ENCODE results near the gene ALDH1B1. TPM values are rescaled to one million over a fixed set of nuclear protein-coding genes. Genes with fewer than 3 reads are reported as not detected.

The ALDH1B1 gene
- total and polyA plus RNA-seq, 2 of the 13 experiments (the other 11 are each of a cell fraction or from before 2014, with no cell fraction given) = 45.1 to 125 TPM

GRCh38 chr9:38359297-38359653 lies 33.2 kb upstream of the ALDH1B1 start (continued):
- TF ChIP-seq UBTF (CRISPR knock-in tag; IDR thresholded peaks at IDR 0.05) = 0 out of 2 replicates have a peak, but pooled peaks have one; percentile 22
- peak; percentile 52; the same call in 1 of the 2 replicates for TF ChIP-seq SALL1 (CRISPR knock-in tag; IDR thresholded peaks at IDR 0.05)
- TF ChIP-seq SOX6 (IDR thresholded peaks at IDR 0.05) = no peak
- peak; percentile 25; the same call in 1 of the 2 replicates for TF ChIP-seq SOX6 (CRISPR knock-in tag; IDR thresholded peaks at IDR 0.05)
- TF ChIP-seq ZNF616 (CRISPR knock-in tag; IDR thresholded peaks at IDR 0.05; ENCODE audit: low read depth) = no peak
- no peak for TF ChIP-seq ETV6 (CRISPR knock-in tag; conservative IDR thresholded peaks at IDR 0.05)

- Histone ChIP-seq H4K20me1 (ENCODE audit: insufficient read depth, low read length) (no peaks in the 10 kb centered on the region), H3K4me2 (ENCODE audit: low read depth, low read length) (peak overlapping the region; percentile 62), H3K36me3 (replicated peaks in 1 of 2; ENCODE audit: control insufficient read depth in 1 of 2, insufficient read depth in 2 of 2, low read length in 2 of 2) (no peaks in the 10 kb centered on the region), H3K9me3 (ENCODE audit: low read length) (no peaks in the 10 kb centered on the region), H3K4me3 (replicated peaks in 1 of 3; ENCODE audit: insufficient read depth in 1 of 3, low read depth in 2 of 3, low read length in 3 of 3) (no peak overlapping the region; a peak in 1 of 6 replicates), H3K27me3 (ENCODE audit: control insufficient read depth in 1 of 2, insufficient read depth in 2 of 2, low read length in 2 of 2) (no peaks in the 10 kb centered on the region), H3K4me1 (ENCODE audit: insufficient read depth, low read length) (peaks cover 60% of the 10 kb centered on the region), H3K9ac (ENCODE audit: insufficient read depth, low read depth, low read length) (no peak overlapping the region), H2AFZ (ENCODE audit: low read length) (no peak overlapping the region), H3K27ac (ENCODE audit: extremely low read length, insufficient read depth, low read length) (peak overlapping the region; percentile 29), H3K79me2 (ENCODE audit: insufficient read depth, low read length) (no peaks in the 10 kb centered on the region)
- intact Hi-C loops (cut with micrococcal nuclease; ENCODE audit: unreplicated experiment) = loop anchor here (5.0 kb wide), 1 partner anchor 448 kb away; no protein-coding TSS in a partner anchor
- CTCF ChIA-PET (ENCODE audit: low intra/inter-chr PET ratio, low total read pairs) = no interaction called here
- in situ Hi-C loops (cut with HindIII; ENCODE audit: extremely low pct_ligation_motif_present, low pct_unique_long_range_greater_than_20kb) = loop anchor here (5.0 to 25.0 kb wide), 4 partner anchors 42 to 873 kb away; partner anchors contain the start of genes POLR1E and SLC25A51
- BruUV-seq (replicated peaks) = no TSS peak
- ATAC-seq (peak; percentile 15; the same call in 2 of the 3 replicates), DNase-seq (ENCODE audit: low spot score) (no peak), FAIRE-seq (no peak)
- POLR2A ChIA-PET = no interaction called here
- WGBS (ENCODE audit: low lambda C conversion rate) = 13% methylated on average over 5 of the region's 5 CpGs
- no peak for TF ChIP-seq ZNF451 (CRISPR knock-in tag; IDR thresholded peaks at IDR 0.05)
- 0 out of 2 replicates have a peak, but pooled peaks have one; percentile 12 for TF ChIP-seq PHF21A (CRISPR knock-in tag; IDR thresholded peaks at IDR 0.05)
- TF ChIP-seq ZNF879 (CRISPR knock-in tag; IDR thresholded peaks at IDR 0.05) = no peak
- TF ChIP-seq ZNF282 (IDR thresholded peaks at IDR 0.05; ENCODE audit: partially characterized antibody) = no peak
- 0 out of 2 replicates have a peak, but pooled peaks have one; percentile 6 for TF ChIP-seq ARID4A (CRISPR knock-in tag; IDR thresholded peaks at IDR 0.05; ENCODE audit: borderline replicate concordance)
- peak; percentile 11; the same call in 1 of the 2 replicates for TF ChIP-seq CTCF (CRISPR knock-in tag; IDR thresholded peaks at IDR 0.05)
- 0 out of 2 replicates have a peak, but pooled peaks have one; percentile 29 for TF ChIP-seq NFKBIZ (CRISPR knock-in tag; IDR thresholded peaks at IDR 0.05)
- no peak for TF ChIP-seq ZNF737 (CRISPR knock-in tag; IDR thresholded peaks at IDR 0.05; ENCODE audit: borderline replicate concordance)
Measured at GRCh38 chr9:38359689-38360385, 32.7 kb upstream of the ALDH1B1 start.

Data from HepG2 (cell line).